Measurements from ENCODE around the gene HIVEP3.
"Not testable (repeated sequence)": the region's sequence is repeated elsewhere in the genome, so short reads cannot be mapped to it uniquely, and the experiment has no call there.

HIVEP3 gene

DNA sequence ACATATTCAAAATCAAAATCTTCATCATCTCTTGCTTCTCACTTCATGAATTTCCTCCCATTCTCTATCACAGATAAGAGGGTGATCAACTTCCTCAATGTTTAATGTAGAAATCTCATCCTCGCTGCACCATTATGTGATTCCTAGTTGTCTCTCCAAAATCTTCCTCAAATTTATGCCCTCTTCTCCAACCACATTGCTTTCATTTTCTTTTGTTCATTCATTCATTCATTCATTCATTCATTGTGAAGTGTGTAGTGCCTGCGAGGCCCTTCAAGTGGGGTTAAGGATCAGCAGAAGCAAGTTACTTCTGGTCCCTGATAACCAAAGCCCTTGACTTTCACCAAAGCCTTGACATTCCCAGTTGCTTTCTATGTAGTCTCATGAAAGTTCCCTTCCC is 33.5 kb upstream of the HIVEP3 start:
- Histone ChIP-seq H3K4me3 (ENCODE audit: low read length in 2 of 2) (no peak overlapping the region), H3K23ac (ENCODE audit: low read depth, low read length, poor library complexity) (no peak overlapping the region), H3K9me3 (replicated peaks in 1 of 2; ENCODE audit: control insufficient read depth in 2 of 2, insufficient read depth in 1 of 2, low read depth in 1 of 2, low read length in 2 of 2) (no peaks in the 10 kb centered on the region), H2BK5ac (ENCODE audit: low read length) (no peak overlapping the region), H3K27me3 (ENCODE audit: control insufficient read depth in 3 of 3, insufficient read depth in 3 of 3, low read depth in 1 of 3, low read length in 3 of 3) (no peaks in the 10 kb centered on the region), H3K79me1 (ENCODE audit: low read depth, low read length) (no peaks in the 10 kb centered on the region), H3K14ac (ENCODE audit: low read length) (no peak overlapping the region), H3K4me1 (ENCODE audit: control insufficient read depth in 2 of 2, insufficient read depth in 1 of 2, low read depth in 1 of 2, low read length in 2 of 2) (peaks cover 12 to 17% of the 10 kb centered on the region in 2 donors), H2BK15ac (ENCODE audit: low read length) (no peak overlapping the region), H3K36me3 (replicated peaks in 1 of 2; ENCODE audit: control insufficient read depth in 2 of 2, insufficient read depth in 2 of 2, low read length in 2 of 2) (no peaks in the 10 kb centered on the region), H4K91ac (ENCODE audit: low read depth, low read length, poor library complexity) (no peak overlapping the region), H3K4ac (ENCODE audit: low read length) (no peak overlapping the region), H4K8ac (ENCODE audit: low read depth, low read length) (no peak overlapping the region), H3K9ac (ENCODE audit: low read depth, low read length, poor library complexity) (no peak overlapping the region), H2AK5ac (ENCODE audit: low read depth, low read length) (no peak overlapping the region), H2AFZ (ENCODE audit: low read length) (no peak overlapping the region), H2BK120ac (ENCODE audit: low read depth, low read length) (no peak overlapping the region), H3K4me2 (ENCODE audit: insufficient read depth, low read length, poor library complexity, severe bottlenecking) (no peak overlapping the region), H2BK12ac (ENCODE audit: low read length) (no peak overlapping the region), H3K27ac (replicated peaks; ENCODE audit: low read length) (no peak overlapping the region), H3K18ac (ENCODE audit: low read length) (no peak overlapping the region)
- WGBS, 2 donors (ENCODE audit: extremely low coverage in 2 of 2, insufficient read length in 2 of 2, insufficient replicate concordance in 1 of 2) = no CpG with 5 or more reads among the region's 2 CpGs
- no peak for DNase-seq (ENCODE audit: low spot score)

GRCh38 chr1:41951492-41951891 is 32.8 kb upstream of the HIVEP3 start:
- H3K4me2 ChIP-seq (ENCODE audit: insufficient read depth, low read length, poor library complexity, severe bottlenecking); H2AFZ ChIP-seq (ENCODE audit: low read length); H3K27ac ChIP-seq (replicated peaks; ENCODE audit: low read length); H3K4me3 ChIP-seq (ENCODE audit: low read length in 2 of 2); H3K27me3 ChIP-seq (ENCODE audit: control insufficient read depth in 3 of 3, insufficient read depth in 3 of 3, low read depth in 1 of 3, low read length in 3 of 3); H2BK12ac ChIP-seq (ENCODE audit: low read length); H2BK5ac ChIP-seq (ENCODE audit: low read length); H3K36me3 ChIP-seq (replicated peaks in 1 of 2; ENCODE audit: control insufficient read depth in 2 of 2, insufficient read depth in 2 of 2, low read length in 2 of 2); H3K9me3 ChIP-seq (replicated peaks in 1 of 2; ENCODE audit: control insufficient read depth in 2 of 2, insufficient read depth in 1 of 2, low read depth in 1 of 2, low read length in 2 of 2); H3K23ac ChIP-seq (ENCODE audit: low read depth, low read length, poor library complexity); H2AK5ac ChIP-seq (ENCODE audit: low read depth, low read length); H3K79me1 ChIP-seq (ENCODE audit: low read depth, low read length); H2BK120ac ChIP-seq (ENCODE audit: low read depth, low read length); H3K18ac ChIP-seq (ENCODE audit: low read length); H3K14ac ChIP-seq (ENCODE audit: low read length); H3K4ac ChIP-seq (ENCODE audit: low read length); H4K8ac ChIP-seq (ENCODE audit: low read depth, low read length); H2BK15ac ChIP-seq (ENCODE audit: low read length); H4K91ac ChIP-seq (ENCODE audit: low read depth, low read length, poor library complexity); DNase-seq (ENCODE audit: low spot score); H3K9ac ChIP-seq (ENCODE audit: low read depth, low read length, poor library complexity): not testable (repeated sequence)
- no CpG with 5 or more reads among the region's 3 CpGs for WGBS, 2 donors (ENCODE audit: extremely low coverage in 2 of 2, insufficient read length in 2 of 2, insufficient replicate concordance in 1 of 2)
- H3K4me1 ChIP-seq (ENCODE audit: control insufficient read depth in 2 of 2, insufficient read depth in 1 of 2, low read depth in 1 of 2, low read length in 2 of 2) = peaks cover 12 to 17% of the 10 kb centered on the region in 2 donors

- WGBS, 2 donors (ENCODE audit: extremely low coverage in 2 of 2, insufficient read length in 2 of 2, insufficient replicate concordance in 1 of 2) = no CpG with 5 or more reads among the region's 1 CpG
These were observed 32.1 kb upstream of the HIVEP3 start for GRCh38 chr1:41950820-41951219.

GRCh38 chr1:41945946-41946345 is 27.2 kb upstream of the HIVEP3 start:
- H3K14ac ChIP-seq (ENCODE audit: low read length); H2AFZ ChIP-seq (ENCODE audit: low read length); H3K4me3 ChIP-seq (ENCODE audit: low read length in 2 of 2); H3K79me1 ChIP-seq (ENCODE audit: low read depth, low read length); H2BK5ac ChIP-seq (ENCODE audit: low read length); H2BK120ac ChIP-seq (ENCODE audit: low read depth, low read length); DNase-seq (ENCODE audit: low spot score); H4K91ac ChIP-seq (ENCODE audit: low read depth, low read length, poor library complexity); H3K9me3 ChIP-seq (replicated peaks in 1 of 2; ENCODE audit: control insufficient read depth in 2 of 2, insufficient read depth in 1 of 2, low read depth in 1 of 2, low read length in 2 of 2); H3K27ac ChIP-seq (replicated peaks; ENCODE audit: low read length); H3K23ac ChIP-seq (ENCODE audit: low read depth, low read length, poor library complexity); H3K36me3 ChIP-seq (replicated peaks in 1 of 2; ENCODE audit: control insufficient read depth in 2 of 2, insufficient read depth in 2 of 2, low read length in 2 of 2); H3K4me1 ChIP-seq (ENCODE audit: control insufficient read depth in 2 of 2, insufficient read depth in 1 of 2, low read depth in 1 of 2, low read length in 2 of 2); H3K27me3 ChIP-seq (ENCODE audit: control insufficient read depth in 3 of 3, insufficient read depth in 3 of 3, low read depth in 1 of 3, low read length in 3 of 3); H2BK15ac ChIP-seq (ENCODE audit: low read length); H3K4ac ChIP-seq (ENCODE audit: low read length); H4K8ac ChIP-seq (ENCODE audit: low read depth, low read length); H2AK5ac ChIP-seq (ENCODE audit: low read depth, low read length); H3K18ac ChIP-seq (ENCODE audit: low read length); H3K9ac ChIP-seq (ENCODE audit: low read depth, low read length, poor library complexity); H3K4me2 ChIP-seq (ENCODE audit: insufficient read depth, low read length, poor library complexity, severe bottlenecking); H2BK12ac ChIP-seq (ENCODE audit: low read length): not testable (repeated sequence)
- no CpG with 5 or more reads among the region's 10 CpGs for WGBS, 2 donors (ENCODE audit: extremely low coverage in 2 of 2, insufficient read length in 2 of 2, insufficient replicate concordance in 1 of 2)

More at GRCh38 chr1:41950820-41951219, 32.1 kb upstream of the HIVEP3 start:
- peaks cover 7 to 13% of the 10 kb centered on the region in 2 donors for H3K4me1 ChIP-seq (ENCODE audit: control insufficient read depth in 2 of 2, insufficient read depth in 1 of 2, low read depth in 1 of 2, low read length in 2 of 2)
- no peak overlapping the region for H2BK12ac ChIP-seq (ENCODE audit: low read length)
- no peak overlapping the region for H4K8ac ChIP-seq (ENCODE audit: low read depth, low read length)
- no peaks in the 10 kb centered on the region for H3K27me3 ChIP-seq (ENCODE audit: control insufficient read depth in 3 of 3, insufficient read depth in 3 of 3, low read depth in 1 of 3, low read length in 3 of 3)
- H3K79me1 ChIP-seq (ENCODE audit: low read depth, low read length) = no peaks in the 10 kb centered on the region
- no peak overlapping the region for H4K91ac ChIP-seq (ENCODE audit: low read depth, low read length, poor library complexity)
- no peaks in the 10 kb centered on the region for H3K9me3 ChIP-seq (replicated peaks in 1 of 2; ENCODE audit: control insufficient read depth in 2 of 2, insufficient read depth in 1 of 2, low read depth in 1 of 2, low read length in 2 of 2)
- no peak overlapping the region for H3K4me3 ChIP-seq (ENCODE audit: low read length in 2 of 2)
- no peak overlapping the region for H3K4ac ChIP-seq (ENCODE audit: low read length)
- no peak for DNase-seq (ENCODE audit: low spot score)
- H3K14ac ChIP-seq (ENCODE audit: low read length) = no peak overlapping the region
- no peak overlapping the region for H2BK15ac ChIP-seq (ENCODE audit: low read length)
- H3K23ac ChIP-seq (ENCODE audit: low read depth, low read length, poor library complexity) = no peak overlapping the region
- H2BK5ac ChIP-seq (ENCODE audit: low read length) = no peak overlapping the region
- H3K4me2 ChIP-seq (ENCODE audit: insufficient read depth, low read length, poor library complexity, severe bottlenecking) = no peak overlapping the region
- no peak overlapping the region for H2BK120ac ChIP-seq (ENCODE audit: low read depth, low read length)
- H3K27ac ChIP-seq (replicated peaks; ENCODE audit: low read length) = no peak overlapping the region
- no peak overlapping the region for H3K9ac ChIP-seq (ENCODE audit: low read depth, low read length, poor library complexity)
- no peak overlapping the region for H2AFZ ChIP-seq (ENCODE audit: low read length)
- no peak overlapping the region for H3K18ac ChIP-seq (ENCODE audit: low read length)
- H2AK5ac ChIP-seq (ENCODE audit: low read depth, low read length) = no peak overlapping the region
- H3K36me3 ChIP-seq (replicated peaks in 1 of 2; ENCODE audit: control insufficient read depth in 2 of 2, insufficient read depth in 2 of 2, low read length in 2 of 2) = no peaks in the 10 kb centered on the region
